Gastroesophageal sphincter (tissue), 4 donors: Measurements from ENCODE around the gene SECISBP2L. TPM values are rescaled to one million over a fixed set of nuclear protein-coding genes. Genes with fewer than 3 reads are reported as not detected.

Experiments used
- ATAC-seq: fragments of 150-250 bp; one replicate; pipeline ENCODE4 v1.9.1; 2016; ENCODE audit warnings: mild to moderate bottlenecking, moderate library complexity
- H3K27ac ChIP-seq, 4 donors: fragments of 200-600 bp; sonication (generic) in 3 of 4; 1 replicate in 3 of 4; 2 replicates in 1 of 4; pipeline ENCODE4 v1.5.1; 2016 to 2019
- H3K27me3 ChIP-seq: fragments of 200-600 bp; sonication (generic); one replicate; pipeline ENCODE4 v1.5.1; 2019
- H3K36me3 ChIP-seq, 2 donors: fragments of 200-600 bp; sonication (generic); one replicate each; pipeline ENCODE4 v1.5.1; 2019; ENCODE audit warnings: control low read depth in 1 of 2
- H3K4me1 ChIP-seq, 3 donors: fragments of 200-600 bp; sonication (generic); 1 replicate in 2 of 3; 2 replicates in 1 of 3; pipeline ENCODE4 v1.5.1; 2016 to 2019; ENCODE audit warnings: control low read depth in 2 of 3
- H3K4me3 ChIP-seq, 2 donors: fragments of 200-600 bp; sonication (generic); one replicate each; pipeline ENCODE4 v1.5.1; 2019; ENCODE audit warnings: mild to moderate bottlenecking in 1 of 2, moderate library complexity in 1 of 2
- H3K9me3 ChIP-seq, 3 donors: fragments of 200-600 bp; sonication (generic); one replicate each; pipeline ENCODE4 v1.5.1; 2017 to 2019; ENCODE audit warnings: control low read depth in 2 of 3
- CTCF ChIP-seq, 4 experiments: fragments of 200-600 bp in 2 of 4; fragments of 450-650 bp in 2 of 4; sonication (generic) in 1 of 4; IDR thresholded peaks; one replicate each; pipeline ENCODE4 v1.5.1; 2017 to 2019; ENCODE audit warnings: antibody characterized with exemption in 4 of 4, mild to moderate bottlenecking in 2 of 4, moderate library complexity in 2 of 4
- EP300 ChIP-seq: sonication (generic); formaldehyde crosslinking; IDR thresholded peaks from one replicate; pipeline ENCODE4 v1.6.1; 2017; ENCODE audit warnings: antibody characterized with exemption, mild to moderate bottlenecking
- POLR2A ChIP-seq, 2 donors: fragments of 450-650 bp; IDR thresholded peaks; one replicate each; pipeline ENCODE4 v1.6.1; 2017; ENCODE audit warnings: antibody characterized with exemption in 2 of 2, mild to moderate bottlenecking in 2 of 2, moderate library complexity in 1 of 2
- POLR2AphosphoS5 ChIP-seq: sonication (generic); formaldehyde crosslinking; IDR thresholded peaks from one replicate; pipeline ENCODE4 v1.6.1; 2017; ENCODE audit warnings: antibody characterized with exemption
- WGBS, 2 donors: methylation state at CpG; one replicate each; pipeline ENCODE4 v1.1.5; 2018; ENCODE audit warnings: low coverage in 1 of 2; 5-methylcytosine and 5-hydroxymethylcytosine counted together
- total RNA-seq, 4 donors: library from RNA; depleted of rRNA; stranded (reverse); fragments of >200 nt; gene quantifications; one replicate each; pipeline ENCODE4 v1.1.0, GENCODE V29; 2016

SECISBP2L gene
- total RNA-seq, 4 donors from 2014 or later: 43.3 to 65.4 (median 63.0) TPM

- ATAC-seq: peak; percentile 29
- H3K4me3 ChIP-seq: peak overlapping the region; percentile 85 to 95
- H3K36me3 ChIP-seq: no peaks in the 10 kb centered on the region
- H3K27ac ChIP-seq: peak overlapping the region; percentile 61 to 95 (median 94)
- H3K4me1 ChIP-seq: peaks cover 5 to 52% (median 12%) of the 10 kb centered on the region in 3 donors
- WGBS, 2 donors: 0 to 1% methylated on average over 6 to 7 of the region's 17 CpGs
- TF ChIP-seq CTCF (IDR thresholded peaks at IDR 0.05) (no peak), POLR2A (IDR thresholded peaks at IDR 0.05) (no peak), EP300 (no peak), POLR2AphosphoS5 (no peak)
- H3K9me3 ChIP-seq: no peaks in the 10 kb centered on the region
- H3K27me3 ChIP-seq: no peaks in the 10 kb centered on the region
These were observed 461 bp downstream of the SECISBP2L start for GRCh38 chr15:49045751-49046219.

DNA sequence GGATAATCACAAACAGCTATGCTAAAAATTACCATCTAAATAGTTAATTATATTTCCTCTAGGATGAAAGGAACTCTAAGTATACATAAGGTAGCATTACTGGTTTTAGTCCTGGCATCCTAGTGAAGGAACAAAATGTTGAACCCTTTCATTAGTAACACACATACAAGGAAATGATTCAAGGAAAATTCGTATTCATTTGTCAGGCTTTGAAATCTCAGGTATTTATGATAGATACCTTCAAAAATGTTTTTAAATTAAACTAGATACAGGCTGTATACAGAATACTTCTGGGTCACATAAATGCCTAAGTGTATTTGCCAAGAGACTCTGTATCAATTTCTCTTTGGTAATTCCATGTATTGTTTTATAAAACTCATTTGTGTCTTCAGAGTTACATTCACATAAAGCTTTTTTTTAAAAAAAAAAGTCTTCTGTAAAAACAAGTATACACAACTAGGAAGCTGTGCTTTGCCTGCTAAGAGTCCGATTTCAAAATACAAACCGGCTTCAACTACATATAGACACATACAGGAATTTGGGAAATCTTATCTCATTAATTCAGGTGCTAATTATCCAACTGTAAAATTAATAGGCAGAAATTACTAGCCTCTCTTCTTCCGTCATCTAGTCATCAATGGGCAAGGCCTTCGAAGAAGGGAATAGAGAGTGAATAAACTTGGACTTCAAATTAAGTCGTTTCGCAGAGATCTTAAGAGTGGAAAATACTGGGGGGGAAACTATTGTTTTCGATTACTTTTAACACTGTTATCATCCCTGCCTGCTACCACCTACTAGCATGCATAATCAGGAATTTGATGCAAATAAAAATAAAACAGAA lies 1.3 kb downstream of the SECISBP2L start:
- 0 to 5% methylated on average over 7 to 8 of the region's 8 CpGs for WGBS, 2 donors
- Histone ChIP-seq H3K9me3 (no peaks in the 10 kb centered on the region), H3K27ac (peak overlapping the region in 3 of 4 donors; percentile 61 to 94 (median 94)), H3K27me3 (no peaks in the 10 kb centered on the region), H3K4me3 (peak overlapping the region; percentile 85 to 95), H3K36me3 (no peaks in the 10 kb centered on the region), H3K4me1 (peaks cover 5 to 55% (median 12%) of the 10 kb centered on the region in 3 donors)
- no peak for TF ChIP-seq EP300
- TF ChIP-seq POLR2AphosphoS5: no peak
- no peak for TF ChIP-seq POLR2A (IDR thresholded peaks at IDR 0.05)
- TF ChIP-seq CTCF (IDR thresholded peaks at IDR 0.05): no peak
- no peak for ATAC-seq

DNA sequence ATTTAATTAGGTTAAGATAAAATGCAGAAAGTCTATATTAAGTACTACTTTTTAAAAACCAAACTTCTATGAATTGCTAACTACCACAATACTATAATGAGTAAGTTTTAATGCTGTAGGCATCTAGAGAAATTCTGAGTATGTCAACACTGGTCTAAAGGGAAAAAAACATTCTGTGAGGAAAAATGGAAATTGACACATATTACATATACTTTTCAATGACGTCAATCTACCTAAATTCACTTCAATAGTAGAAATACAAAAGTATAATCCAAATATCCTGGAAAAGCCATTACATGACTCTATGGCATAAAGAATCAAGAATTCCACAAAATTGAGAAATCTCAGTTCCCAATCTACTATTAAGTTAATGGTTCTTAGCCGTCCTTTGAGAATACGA lies 2.2 kb downstream of the SECISBP2L start:
- Histone ChIP-seq H3K36me3 (no peaks in the 10 kb centered on the region), H3K9me3 (no peaks in the 10 kb centered on the region), H3K27ac (peak overlapping the region in 1 of 4 donors; percentile 32), H3K4me1 (peaks cover 5 to 60% (median 12%) of the 10 kb centered on the region in 3 donors), H3K4me3 (peak overlapping the region; percentile 85 to 95), H3K27me3 (no peaks in the 10 kb centered on the region)
- TF ChIP-seq POLR2AphosphoS5 (no peak), CTCF (IDR thresholded peaks at IDR 0.05) (no peak), EP300 (no peak), POLR2A (IDR thresholded peaks at IDR 0.05) (no peak)
- 64 to 79% methylated on average over 3 of the region's 3 CpGs for WGBS, 2 donors
- ATAC-seq: no peak

- Histone ChIP-seq H3K4me1 (peaks cover 12 to 79% (median 12%) of the 10 kb centered on the region in 3 donors), H3K27ac (no peak overlapping the region), H3K4me3 (no peak overlapping the region), H3K36me3 (no peaks in the 10 kb centered on the region), H3K9me3 (no peaks in the 10 kb centered on the region), H3K27me3 (no peaks in the 10 kb centered on the region)
- no peak for ATAC-seq
- TF ChIP-seq POLR2AphosphoS5 (no peak), CTCF (IDR thresholded peaks at IDR 0.05) (no peak), POLR2A (IDR thresholded peaks at IDR 0.05) (no peak), EP300 (no peak)
These were observed 4.1 kb downstream of the SECISBP2L start for GRCh38 chr15:49042165-49042564.

DNA sequence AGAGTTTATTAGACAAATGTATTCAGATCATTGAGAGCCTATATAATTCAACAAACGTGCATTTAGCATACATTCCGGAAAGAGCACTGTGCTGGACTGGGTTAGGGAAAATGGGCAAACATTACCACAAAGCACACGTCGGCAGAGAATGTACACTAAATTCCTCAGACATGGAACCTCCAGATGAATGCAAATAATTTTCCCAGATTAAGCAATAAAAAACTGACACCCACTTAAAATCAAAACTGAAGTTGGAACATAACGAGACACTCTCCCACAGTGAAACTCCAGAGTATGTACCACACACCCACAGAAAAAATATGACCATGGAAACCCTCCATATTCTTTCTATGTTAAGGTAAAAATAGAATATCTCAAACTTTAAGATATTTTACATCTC lies 4.8 kb downstream of the SECISBP2L start:
- H3K9me3 ChIP-seq: no peaks in the 10 kb centered on the region
- H3K27ac ChIP-seq: no peak overlapping the region
- no peak overlapping the region for H3K4me3 ChIP-seq
- no peaks in the 10 kb centered on the region for H3K36me3 ChIP-seq
- WGBS, 2 donors: 43 to 46% methylated on average over 5 of the region's 5 CpGs
- H3K27me3 ChIP-seq: no peaks in the 10 kb centered on the region
- peaks cover 12 to 78% (median 12%) of the 10 kb centered on the region in 3 donors for H3K4me1 ChIP-seq
- TF ChIP-seq CTCF (IDR thresholded peaks at IDR 0.05) (no peak), EP300 (no peak), POLR2A (IDR thresholded peaks at IDR 0.05) (no peak), POLR2AphosphoS5 (no peak)
- ATAC-seq: no peak
